ENCODE data around the gene KRT24.

DNA sequence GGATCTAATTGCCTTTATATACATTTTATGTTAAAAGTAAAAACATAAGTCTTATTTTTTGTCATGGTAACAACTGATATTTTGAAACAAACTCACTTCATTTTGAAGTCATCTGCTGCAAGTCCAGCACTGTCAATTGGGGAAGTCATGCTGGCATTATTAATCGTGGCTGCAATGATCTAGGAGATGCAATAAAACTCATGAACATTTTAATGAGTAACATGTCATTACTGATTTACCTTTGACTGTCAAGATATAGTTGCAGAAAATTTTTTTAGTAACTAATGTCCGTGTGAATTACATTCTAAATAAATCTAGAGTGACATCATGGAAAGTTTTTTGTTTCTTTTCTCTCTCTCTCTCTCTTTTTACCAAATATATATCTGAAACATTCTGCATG is 17.3 kb upstream of the KRT24 start:
- TF ChIP-seq SUZ12 (IDR thresholded peaks at IDR 0.05; ENCODE audit: extremely low read depth, insufficient read depth, insufficient read length): no peak
- TF ChIP-seq YY1 (IDR thresholded peaks at IDR 0.05; ENCODE audit: insufficient read depth, insufficient read length): no peak
- no peak for TF ChIP-seq ZNF274 (IDR thresholded peaks at IDR 0.05; ENCODE audit: low read depth, low read length)

Measured in NT2/D1 (cell line).